HG03095 (cell line): ENCODE data around the gene GPBP1L1.
"Not testable (repeated sequence)": the region's sequence is repeated elsewhere in the genome, so short reads cannot be mapped to it uniquely, and the experiment has no call there.

Source experiments
- ATAC-seq: cut with Tn5 transposase; IDR thresholded peaks from one replicate; pipeline ENCODE4 v1.9.1; 2021; ENCODE audit warnings: moderate library complexity; ENCODE audit not compliant: unreplicated experiment

The GPBP1L1 gene

DNA sequence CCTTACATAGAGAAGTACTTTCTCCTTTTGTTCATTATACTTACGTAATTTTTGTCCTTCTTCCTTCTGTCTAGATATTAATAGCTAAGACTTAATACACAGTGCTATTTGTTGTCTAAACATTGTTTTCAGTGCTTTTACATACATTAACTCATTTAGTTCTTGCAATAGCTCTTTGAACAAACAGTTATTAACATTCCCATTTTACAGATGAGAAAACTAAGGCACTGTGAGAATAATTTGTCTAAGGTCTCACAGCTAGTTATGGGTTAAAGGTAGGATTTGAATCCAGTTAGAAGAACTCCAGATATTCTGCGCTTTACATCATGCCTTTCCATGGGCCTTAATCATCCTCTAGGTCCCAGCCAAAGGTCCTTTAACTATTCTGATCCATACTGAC, 82.1 kb downstream of the GPBP1L1 start:
- no peak for ATAC-seq

DNA sequence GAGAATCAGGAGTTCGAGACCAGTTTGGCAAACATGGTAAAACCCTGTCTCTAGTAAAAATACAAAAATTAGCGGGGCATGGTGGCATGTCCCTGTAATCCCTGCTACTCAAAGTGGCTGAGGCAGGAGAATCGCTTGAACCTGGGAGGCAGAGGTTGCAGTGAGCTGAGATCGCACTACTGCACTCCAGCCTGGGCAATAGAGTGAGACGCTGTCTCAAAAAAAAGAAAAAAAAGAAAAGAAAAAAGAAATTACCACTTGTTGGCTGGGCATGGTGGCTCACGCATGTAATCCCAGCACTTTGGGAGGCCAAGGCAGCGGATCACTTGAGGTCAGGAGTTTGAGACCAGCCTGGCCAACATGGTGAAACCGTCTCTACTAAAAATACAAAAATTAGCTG, 89.6 kb downstream of the GPBP1L1 start:
- ATAC-seq, result not testable (repeated sequence)

DNA sequence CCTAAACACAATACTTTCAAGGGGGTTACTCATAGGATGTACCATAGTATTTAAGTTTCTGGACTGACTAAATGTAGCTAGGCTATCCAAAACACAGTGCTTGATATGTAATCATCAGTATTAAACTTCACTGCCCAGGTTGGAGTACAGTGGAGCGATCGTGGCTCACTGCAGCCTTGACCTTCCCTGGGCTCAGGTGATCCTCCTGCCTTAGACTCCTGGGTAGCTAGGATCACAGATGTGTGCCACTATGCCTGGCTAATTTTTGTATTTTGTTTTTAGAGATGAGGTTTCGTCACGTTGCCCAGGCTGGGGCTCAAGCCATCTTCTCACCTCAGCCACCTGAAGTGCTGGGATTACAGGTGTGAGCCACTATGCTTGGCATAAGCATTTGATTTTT, 91.9 kb downstream of the GPBP1L1 start:
- ATAC-seq, result no peak

DNA sequence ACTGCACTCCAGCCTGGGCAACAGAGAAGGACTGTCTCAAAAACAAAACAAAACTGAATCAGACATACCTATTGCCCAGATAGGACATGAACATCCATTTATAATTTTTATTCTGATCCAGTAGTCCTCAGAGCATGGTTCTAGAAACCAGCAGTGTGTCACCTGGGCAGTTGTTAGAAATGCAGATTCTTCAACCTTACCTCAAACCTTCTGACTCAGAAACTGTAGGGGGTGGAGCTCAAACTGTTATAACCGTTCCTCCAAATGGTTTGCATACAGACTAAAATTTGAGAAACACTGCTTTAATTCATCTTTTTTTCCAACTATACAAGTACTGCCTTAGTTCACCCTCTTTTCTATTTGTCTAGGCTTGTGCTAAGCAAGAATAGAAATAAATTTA, 96.5 kb downstream of the GPBP1L1 start:
- no peak for ATAC-seq

DNA sequence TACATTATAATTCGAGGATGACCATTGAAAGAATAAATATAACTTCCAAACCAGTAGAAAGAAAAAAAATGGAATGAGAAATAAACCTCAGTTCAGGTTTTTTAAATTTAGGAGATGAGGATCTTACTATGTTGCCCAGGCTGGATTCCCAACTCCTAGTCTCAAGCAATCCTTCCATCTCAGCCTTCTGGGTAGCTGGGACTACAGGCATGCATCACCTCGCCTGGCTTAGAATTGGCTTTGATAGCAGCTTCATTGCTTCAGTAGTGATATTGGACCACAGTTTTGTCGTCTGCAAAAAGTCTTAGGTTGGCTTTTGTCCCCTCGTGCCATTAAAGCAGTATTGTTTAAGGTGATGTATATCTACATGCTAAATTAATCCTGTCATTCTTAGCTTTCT, 99.6 kb downstream of the GPBP1L1 start:
- ATAC-seq, result no peak

DNA sequence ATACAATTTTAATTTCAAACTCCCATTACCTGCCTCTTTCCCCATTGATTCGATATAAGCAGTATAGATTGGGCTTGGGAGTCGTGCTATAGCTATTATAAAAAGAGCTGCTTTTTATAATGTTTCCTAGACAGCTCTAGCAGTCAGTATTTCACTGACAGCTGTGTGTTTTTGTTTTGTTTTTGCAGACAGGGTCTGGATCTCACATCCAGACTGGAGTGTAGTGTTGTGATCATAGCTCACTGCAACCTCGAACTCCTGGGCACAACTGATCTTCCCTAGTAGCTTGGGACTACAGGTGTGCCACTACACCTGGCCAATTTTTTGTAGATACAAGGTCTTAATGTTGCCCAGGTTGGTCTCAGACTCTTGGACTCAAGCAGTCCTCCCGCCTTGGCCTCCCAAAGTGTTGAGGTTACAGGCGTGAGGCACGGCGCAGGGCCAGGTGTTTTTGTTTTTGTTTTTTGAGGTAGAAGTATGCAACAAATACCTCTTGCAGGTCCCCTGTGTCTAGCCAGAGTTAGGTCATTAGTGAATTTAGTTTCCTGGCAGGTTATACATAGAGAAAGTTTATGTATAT, 100.7 kb downstream of the GPBP1L1 start:
- no peak for ATAC-seq

DNA sequence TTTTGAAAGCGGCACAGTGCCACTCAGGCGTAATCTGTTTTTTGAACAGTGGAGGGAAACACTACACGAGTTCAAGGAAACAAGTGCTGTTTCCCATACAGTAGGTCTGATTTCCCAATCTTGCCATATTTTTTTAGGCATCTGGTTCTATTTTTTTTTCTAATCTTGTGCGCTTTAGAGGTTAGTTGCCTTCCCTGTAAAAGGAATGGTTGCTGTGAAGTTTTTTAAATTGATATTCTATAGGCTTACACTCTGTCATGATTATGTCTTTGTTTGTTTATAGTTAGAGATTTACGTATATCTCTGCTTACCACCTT, 101.3 kb downstream of the GPBP1L1 start:
- ATAC-seq, result no peak

DNA sequence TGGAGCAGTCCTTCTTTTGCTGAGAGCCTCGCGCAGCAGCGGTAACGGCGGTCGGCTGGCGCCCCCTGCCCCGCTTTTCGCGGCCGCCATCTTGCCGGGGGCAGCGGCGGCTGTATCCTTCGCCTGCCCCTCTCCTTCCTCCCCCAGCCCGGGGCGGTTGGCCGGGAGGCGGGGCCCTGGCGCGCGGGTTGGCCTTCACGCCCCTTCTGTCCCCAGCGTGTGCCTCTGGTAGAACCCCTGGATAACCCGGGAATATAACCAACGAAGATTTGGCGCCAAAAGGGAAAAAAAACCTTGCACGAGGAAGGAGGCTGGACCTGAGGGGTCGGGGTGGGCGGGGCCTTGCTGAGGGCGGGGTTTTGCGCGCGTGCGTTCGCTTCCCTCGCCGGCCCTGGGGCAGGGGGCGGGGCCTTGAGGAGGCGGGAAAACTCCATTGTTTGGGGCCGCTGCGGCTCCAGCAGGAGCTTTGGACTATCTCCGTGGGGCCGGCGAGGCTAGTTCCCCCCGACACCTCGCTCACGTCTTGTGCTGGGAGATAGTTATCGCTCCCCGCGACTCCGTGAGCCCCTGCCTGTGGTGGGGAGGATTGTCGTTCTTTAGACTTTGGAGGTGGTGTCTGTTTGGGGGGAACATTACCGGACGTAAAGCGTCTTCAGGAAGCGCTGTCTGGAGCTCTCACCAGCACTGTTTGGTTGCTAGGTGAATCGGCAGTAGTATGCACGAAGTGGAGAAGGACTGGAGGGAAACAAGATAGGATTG, 101.8 kb downstream of the GPBP1L1 start:
- peak; percentile 34 for ATAC-seq

DNA sequence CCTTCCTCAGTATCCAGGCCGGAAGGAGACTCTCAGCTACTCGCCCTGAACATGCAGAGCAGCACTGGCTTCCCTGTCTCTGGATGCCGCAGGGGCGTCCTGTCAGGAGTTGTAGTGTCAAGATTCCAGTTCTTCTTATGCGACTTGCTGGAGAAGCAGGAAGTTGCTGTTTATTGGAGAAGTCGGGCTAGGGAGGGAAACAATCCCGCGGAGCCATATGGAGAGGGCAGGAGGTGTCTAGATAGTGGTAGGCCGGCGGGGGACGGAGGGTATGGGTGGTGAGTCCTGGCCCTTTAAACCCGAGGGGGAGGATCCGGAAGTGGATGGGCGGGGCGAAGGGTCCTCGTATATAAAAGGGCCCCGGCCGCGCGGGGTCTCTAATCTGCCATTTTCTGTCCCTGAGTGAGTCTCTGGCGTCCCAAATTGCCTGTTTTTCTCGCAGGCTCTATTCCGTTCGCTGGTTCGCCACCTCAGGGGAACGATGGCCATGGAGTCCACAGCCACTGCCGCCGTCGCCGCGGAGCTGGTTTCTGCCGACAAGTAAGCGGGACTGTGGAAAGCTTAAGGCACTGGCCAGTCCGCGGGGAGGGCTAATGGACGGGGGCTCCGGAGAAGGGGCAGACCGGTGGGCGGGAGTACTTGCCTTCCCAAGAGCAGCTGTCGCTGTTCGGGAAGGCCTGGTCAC, 102.5 kb downstream of the GPBP1L1 start, which contains the start of gene NASP:
TSS of gene NASP (plus strand) at position 376 of the 685 bp plus-strand sequence. CDS start at position 482, 106 bp downstream.
- ATAC-seq, result peak; percentile 44

DNA sequence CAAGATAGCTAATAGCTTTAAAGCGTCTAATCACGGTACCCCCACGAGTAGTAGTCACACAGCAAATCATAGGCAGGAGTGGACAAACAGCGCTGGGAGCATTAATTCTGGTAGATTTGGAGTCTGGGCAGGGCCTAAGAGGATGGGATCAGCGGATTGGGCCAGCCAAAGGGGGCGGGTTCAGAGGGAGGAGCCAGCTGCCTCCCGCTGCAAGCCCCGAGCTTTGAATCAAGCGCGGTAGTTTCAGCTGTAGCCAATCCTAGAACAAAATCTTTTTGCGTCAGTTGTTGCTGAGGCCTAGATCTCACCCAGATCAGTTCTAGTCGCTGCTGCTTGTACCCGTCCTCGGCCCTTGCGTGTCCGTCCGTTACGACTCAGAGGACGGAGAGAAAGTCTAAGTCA, 103.1 kb downstream of the GPBP1L1 start:
- ATAC-seq, result peak; percentile 69
